CD8-positive, alpha-beta memory T cell (primary cell): ENCODE results near the gene SH3BGRL2. TPM values are rescaled to one million over a fixed set of nuclear protein-coding genes. Genes with fewer than 3 reads are reported as not detected.
"Not testable (repeated sequence)": the region's sequence is repeated elsewhere in the genome, so short reads cannot be mapped to it uniquely, and the experiment has no call there.

Experiments used
- CTCF ChIA-PET: fragments of 350-600 bp; sonication (Branson Sonifier 250); formaldehyde crosslinking; loops from one replicate; lab custom pipeline; 2021; ENCODE audit warnings: antibody characterized with exemption; lab: Charles Lee
- POLR2A ChIA-PET: fragments of 350-600 bp; sonication (Branson Sonifier 250); formaldehyde crosslinking; loops from one replicate; lab custom pipeline; 2021; ENCODE audit warnings: antibody characterized with exemption; lab: Charles Lee
- DNase-seq, 5 donors: peaks; one replicate each; pipeline versions ENCODE4 v3.0.0 to v3.0.0-alpha.2; 2020 to 2022; ENCODE audit warnings: mixed read lengths in 1 of 5
- H3K27ac ChIP-seq: one replicate; pipeline ENCODE4 v1.7.0; 2013; ENCODE audit warnings: low read depth, mild to moderate bottlenecking, low read length, moderate library complexity
- H3K27me3 ChIP-seq: 2 replicates; pipeline ENCODE4 v1.7.0; 2013; ENCODE audit warnings: low read length, mild to moderate bottlenecking; ENCODE audit not compliant: insufficient read depth, poor library complexity, severe bottlenecking
- H3K36me3 ChIP-seq: 2 replicates; pipeline ENCODE4 v1.7.0; 2013; ENCODE audit warnings: mild to moderate bottlenecking, low read length, moderate library complexity; ENCODE audit not compliant: insufficient read depth
- H3K4me1 ChIP-seq: 2 replicates; pipeline ENCODE4 v1.7.0; 2013; ENCODE audit warnings: mild to moderate bottlenecking, low read length, moderate library complexity; ENCODE audit not compliant: insufficient read depth
- H3K4me3 ChIP-seq: 2 replicates; pipeline ENCODE4 v1.7.0; 2013; ENCODE audit warnings: mild to moderate bottlenecking, low read length
- H3K9me3 ChIP-seq: 2 replicates; pipeline ENCODE4 v1.7.0; 2013; ENCODE audit warnings: mild to moderate bottlenecking, low read length
- H3K27ac Mint-ChIP-seq, 8 donors: one replicate each; pipeline ENCODE4 v1.8.0; 2020 to 2021; ENCODE audit warnings: mixed read lengths in 8 of 8, mild to moderate bottlenecking in 6 of 8, inconsistent platforms in 3 of 8, moderate library complexity in 3 of 8
- H3K27me3 Mint-ChIP-seq, 2 donors: one replicate each; pipeline ENCODE4 v1.8.0; 2020 to 2021; ENCODE audit warnings: mixed read lengths in 2 of 2, mild to moderate bottlenecking in 1 of 2, moderate library complexity in 1 of 2
- H3K36me3 Mint-ChIP-seq, 3 donors: one replicate each; pipeline ENCODE4 v1.8.0; 2020 to 2021; ENCODE audit warnings: mixed read lengths in 3 of 3, inconsistent platforms in 1 of 3, mild to moderate bottlenecking in 1 of 3
- H3K4me1 Mint-ChIP-seq, 3 donors: one replicate each; pipeline ENCODE4 v1.8.0; 2020 to 2021; ENCODE audit warnings: mixed read lengths in 3 of 3, inconsistent platforms in 1 of 3, mild to moderate bottlenecking in 1 of 3
- H3K4me3 Mint-ChIP-seq, 7 donors: one replicate each; pipeline ENCODE4 v1.8.0; 2020 to 2021; ENCODE audit warnings: mixed read lengths in 7 of 7, mild to moderate bottlenecking in 6 of 7, moderate library complexity in 4 of 7, inconsistent platforms in 2 of 7
- H3K9me3 Mint-ChIP-seq, 5 donors: one replicate each; pipeline ENCODE4 v1.8.0; 2020 to 2022; ENCODE audit warnings: mixed read lengths in 5 of 5, mild to moderate bottlenecking in 3 of 5, moderate library complexity in 2 of 5, inconsistent platforms in 1 of 5
- polyA plus RNA-seq: library from polyadenylated mRNA; unstranded; fragments of 300-500 nt; fragmentation: Illumina TruSeq; gene quantifications from one replicate; pipeline ENCODE4 v1.2.3, GENCODE V29; 2021
- total RNA-seq, 2 experiments: library from RNA; stranded (reverse); gene quantifications; one replicate each; pipeline ENCODE4 v1.2.3, GENCODE V29; 2021

The SH3BGRL2 gene
- total and polyA plus RNA-seq, 3 experiments from 2014 or later, result 0.64 to 0.95 (median 0.81) TPM

- Mint-ChIP-seq H3K4me1 (peaks cover 19 to 28% (median 24%) of the 10 kb centered on the region in 3 donors), H3K27me3 (peaks cover 0 to 2% of the 10 kb centered on the region in 2 donors), H3K4me3 (no peak overlapping the region), H3K27ac (no peak overlapping the region), H3K36me3 (no peaks in the 10 kb centered on the region), H3K9me3 (peaks cover 0 to 7% (median 0%) of the 10 kb centered on the region in 5 donors)
- Histone ChIP-seq H3K36me3 (no peaks in the 10 kb centered on the region), H3K27me3 (no peaks in the 10 kb centered on the region), H3K4me3 (no peak overlapping the region), H3K4me1 (peaks cover 24% of the 10 kb centered on the region), H3K27ac (no peak overlapping the region), H3K9me3 (no peaks in the 10 kb centered on the region)
- ChIA-PET POLR2A (no interaction called here), CTCF (no interaction called here)
- no peak for DNase-seq
Measured at GRCh38 chr6:79673947-79674346, 42.8 kb downstream of the SH3BGRL2 start.

- Mint-ChIP-seq H3K27ac (peak overlapping the region in 1 of 8 donors; percentile 29), H3K9me3 (peaks cover 0 to 7% (median 0%) of the 10 kb centered on the region in 5 donors), H3K4me1 (peaks cover 8 to 10% (median 9%) of the 10 kb centered on the region in 3 donors), H3K36me3 (no peaks in the 10 kb centered on the region), H3K4me3 (no peak overlapping the region), H3K27me3 (peaks cover 2 to 4% of the 10 kb centered on the region in 2 donors)
- no peak for DNase-seq
- CTCF ChIA-PET, result no interaction called here
- POLR2A ChIA-PET, result no interaction called here
- Histone ChIP-seq H3K27me3 (no peaks in the 10 kb centered on the region), H3K9me3 (no peaks in the 10 kb centered on the region), H3K36me3 (no peaks in the 10 kb centered on the region), H3K4me1 (peaks cover 6% of the 10 kb centered on the region), H3K4me3 (no peak overlapping the region), H3K27ac (no peak overlapping the region)
Measured at GRCh38 chr6:79676785-79677736, 45.9 kb downstream of the SH3BGRL2 start.

GRCh38 chr6:79682682-79683081 lies 51.6 kb downstream of the SH3BGRL2 start:
- H3K4me1 Mint-ChIP-seq, H3K36me3 Mint-ChIP-seq, H3K36me3 ChIP-seq, H3K27me3 ChIP-seq, H3K9me3 ChIP-seq, POLR2A ChIA-PET, CTCF ChIA-PET, H3K4me1 ChIP-seq, H3K27ac Mint-ChIP-seq, H3K4me3 ChIP-seq, H3K4me3 Mint-ChIP-seq, DNase-seq, H3K9me3 Mint-ChIP-seq, H3K27me3 Mint-ChIP-seq, H3K27ac ChIP-seq: not testable (repeated sequence)

- Mint-ChIP-seq H3K27me3 (peaks cover 5 to 6% of the 10 kb centered on the region in 2 donors), H3K9me3 (peaks cover 0 to 4% (median 0%) of the 10 kb centered on the region in 5 donors), H3K4me3 (no peak overlapping the region), H3K36me3 (peaks cover 0 to 3% (median 0%) of the 10 kb centered on the region in 3 donors), H3K27ac (no peak overlapping the region), H3K4me1 (peaks cover 0 to 10% (median 8%) of the 10 kb centered on the region in 3 donors)
- no peak overlapping the region for H3K4me3 ChIP-seq
- no peaks in the 10 kb centered on the region for H3K27me3 ChIP-seq
- no peaks in the 10 kb centered on the region for H3K36me3 ChIP-seq
- DNase-seq, result no peak
- CTCF ChIA-PET, result no interaction called here
- POLR2A ChIA-PET, result no interaction called here
- H3K4me1 ChIP-seq, result no peaks in the 10 kb centered on the region
- no peaks in the 10 kb centered on the region for H3K9me3 ChIP-seq
- no peak overlapping the region for H3K27ac ChIP-seq
Measured at GRCh38 chr6:79684876-79685275, 53.7 kb downstream of the SH3BGRL2 start.

- Mint-ChIP-seq H3K36me3 (peaks cover 0 to 3% (median 0%) of the 10 kb centered on the region in 3 donors), H3K9me3 (peaks cover 0 to 4% (median 0%) of the 10 kb centered on the region in 5 donors), H3K4me3 (no peak overlapping the region), H3K27me3 (peaks cover 3 to 5% of the 10 kb centered on the region in 2 donors), H3K4me1 (peaks cover 0 to 10% (median 8%) of the 10 kb centered on the region in 3 donors), H3K27ac (no peak overlapping the region)
- DNase-seq, result no peak
- Histone ChIP-seq H3K9me3 (no peaks in the 10 kb centered on the region), H3K4me3 (no peak overlapping the region), H3K4me1 (no peaks in the 10 kb centered on the region), H3K27me3 (no peaks in the 10 kb centered on the region), H3K36me3 (no peaks in the 10 kb centered on the region), H3K27ac (no peak overlapping the region)
- ChIA-PET CTCF (no interaction called here), POLR2A (no interaction called here)
Measured at GRCh38 chr6:79686707-79687309, 55.7 kb downstream of the SH3BGRL2 start.

- CTCF ChIA-PET, result no interaction called here
- peaks cover 0 to 3% (median 0%) of the 10 kb centered on the region in 5 donors for H3K9me3 Mint-ChIP-seq
- H3K36me3 Mint-ChIP-seq, result peaks cover 0 to 2% (median 0%) of the 10 kb centered on the region in 3 donors
Measured at GRCh38 chr6:79687759-79688158, 56.6 kb downstream of the SH3BGRL2 start.

GRCh38 chr6:79694156-79694555 lies 63.0 kb downstream of the SH3BGRL2 start:
- ChIA-PET POLR2A (no interaction called here), CTCF (no interaction called here)
- no peak overlapping the region for H3K27ac Mint-ChIP-seq
- H3K36me3 Mint-ChIP-seq, result no peaks in the 10 kb centered on the region
- H3K4me3 Mint-ChIP-seq, result no peak overlapping the region
- Histone ChIP-seq H3K9me3 (no peaks in the 10 kb centered on the region), H3K27me3 (no peaks in the 10 kb centered on the region), H3K4me1 (no peaks in the 10 kb centered on the region), H3K4me3 (no peak overlapping the region), H3K27ac (no peak overlapping the region), H3K36me3 (no peaks in the 10 kb centered on the region)
- H3K27me3 Mint-ChIP-seq, result peaks cover 0 to 4% of the 10 kb centered on the region in 2 donors
- no peaks in the 10 kb centered on the region for H3K9me3 Mint-ChIP-seq
- H3K4me1 Mint-ChIP-seq, result no peaks in the 10 kb centered on the region
- DNase-seq, result no peak

More at GRCh38 chr6:79687759-79688158, 56.6 kb downstream of the SH3BGRL2 start:
- Histone ChIP-seq H3K36me3 (no peaks in the 10 kb centered on the region), H3K27ac (no peak overlapping the region), H3K9me3 (no peaks in the 10 kb centered on the region), H3K4me3 (no peak overlapping the region), H3K4me1 (no peaks in the 10 kb centered on the region), H3K27me3 (no peaks in the 10 kb centered on the region)
- POLR2A ChIA-PET, result no interaction called here
- Mint-ChIP-seq H3K4me3 (no peak overlapping the region), H3K27me3 (peaks cover 3 to 5% of the 10 kb centered on the region in 2 donors), H3K4me1 (peaks cover 0 to 10% (median 8%) of the 10 kb centered on the region in 3 donors), H3K27ac (peak overlapping the region in 1 of 8 donors; percentile 5)
- no peak for DNase-seq
